ENCODE data around the gene EYA3.
A peak's percentile ranks its signal among the peaks of the same experiment; 100 is the strongest.

EYA3 gene

DNA sequence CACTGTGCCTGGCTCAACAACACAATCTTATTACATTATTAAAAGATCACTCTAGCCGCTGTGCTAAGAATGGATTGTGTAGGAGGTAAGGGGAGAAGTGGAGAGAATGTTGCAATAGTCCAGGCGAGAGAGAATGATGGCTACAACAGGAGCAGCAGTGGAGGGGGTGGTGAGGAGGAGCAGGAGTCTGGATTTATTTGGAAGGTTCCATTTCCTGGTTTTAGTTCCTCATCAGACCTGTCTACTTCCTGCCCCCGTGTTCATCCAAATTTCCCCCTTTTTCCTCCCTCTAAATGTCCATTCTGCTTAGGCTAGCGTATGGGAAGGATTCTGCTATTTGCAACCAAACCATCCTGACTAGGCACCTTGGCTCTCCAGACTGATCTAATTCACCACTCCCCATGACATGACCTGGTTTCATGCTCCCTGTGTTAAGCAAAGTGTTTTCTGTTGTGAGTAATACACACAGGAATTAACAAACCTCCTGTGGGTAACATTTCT, 35.1 kb upstream of the EYA3 start:
- H4K91ac ChIP-seq (ENCODE audit: low read depth, low read length), result no peak overlapping the region
- no peak overlapping the region for H3K14ac ChIP-seq (ENCODE audit: low read length)
- no peak overlapping the region for H2AK5ac ChIP-seq (ENCODE audit: low read length)
- no peak overlapping the region for H3K4me3 ChIP-seq (ENCODE audit: low read depth, low read length)
- H4K12ac ChIP-seq (ENCODE audit: low read depth, low read length), result no peak overlapping the region
- no peak overlapping the region for H2BK120ac ChIP-seq (ENCODE audit: insufficient read depth, low read length, poor library complexity)
- peak; percentile 74 to 89 for DNase-seq
- no peak overlapping the region for H2BK12ac ChIP-seq (ENCODE audit: low read length)
- H3K27ac ChIP-seq (ENCODE audit: low read depth, low read length), result no peak overlapping the region
- no peak overlapping the region for H3K4ac ChIP-seq (ENCODE audit: low read depth, low read length)
- H4K8ac ChIP-seq (ENCODE audit: low read depth, low read length), result no peak overlapping the region
- H2AFZ ChIP-seq (ENCODE audit: insufficient read depth, low read length, poor library complexity), result no peak overlapping the region
- H3K27me3 ChIP-seq (ENCODE audit: insufficient read depth, low read length), result no peaks in the 10 kb centered on the region
- no peak overlapping the region for H3K18ac ChIP-seq (ENCODE audit: low read length)
- no peaks in the 10 kb centered on the region for H3K36me3 ChIP-seq (ENCODE audit: control insufficient read depth in 1 of 2, insufficient read depth in 2 of 2, low read length in 2 of 2)
- no peaks in the 10 kb centered on the region for H3K79me2 ChIP-seq (ENCODE audit: control insufficient read depth, insufficient read depth, low read length, poor library complexity)
- H2BK5ac ChIP-seq (ENCODE audit: low read depth, low read length, poor library complexity), result no peak overlapping the region
- H3K9ac ChIP-seq (ENCODE audit: low read length), result no peak overlapping the region
- no peaks in the 10 kb centered on the region for H3K79me1 ChIP-seq (ENCODE audit: low read length)
- H3K4me2 ChIP-seq (ENCODE audit: low read length), result no peak overlapping the region
- H3K9me3 ChIP-seq (ENCODE audit: insufficient read depth, low read depth, low read length), result no peaks in the 10 kb centered on the region
- H3K23ac ChIP-seq (ENCODE audit: low read length), result no peak overlapping the region
- H3K4me1 ChIP-seq (ENCODE audit: control insufficient read depth in 1 of 2, insufficient read depth in 2 of 2, low read length in 2 of 2), result no peaks in the 10 kb centered on the region
- WGBS (ENCODE audit: extremely low coverage, insufficient coverage, insufficient read length), result no CpG with 5 or more reads among the region's 4 CpGs

GRCh38 chr1:28122183-28122582, 33.8 kb upstream of the EYA3 start:
- Histone ChIP-seq H3K23ac (ENCODE audit: low read length) (no peak overlapping the region), H3K79me2 (ENCODE audit: control insufficient read depth, insufficient read depth, low read length, poor library complexity) (no peaks in the 10 kb centered on the region), H4K91ac (ENCODE audit: low read depth, low read length) (no peak overlapping the region), H3K4me3 (ENCODE audit: low read depth, low read length) (no peak overlapping the region), H3K4ac (ENCODE audit: low read depth, low read length) (no peak overlapping the region), H2BK5ac (ENCODE audit: low read depth, low read length, poor library complexity) (no peak overlapping the region), H3K79me1 (ENCODE audit: low read length) (no peaks in the 10 kb centered on the region), H3K9ac (ENCODE audit: low read length) (no peak overlapping the region), H3K18ac (ENCODE audit: low read length) (no peak overlapping the region), H4K8ac (ENCODE audit: low read depth, low read length) (no peak overlapping the region), H3K14ac (ENCODE audit: low read length) (no peak overlapping the region), H3K4me1 (ENCODE audit: control insufficient read depth in 1 of 2, insufficient read depth in 2 of 2, low read length in 2 of 2) (no peaks in the 10 kb centered on the region), H3K9me3 (ENCODE audit: insufficient read depth, low read depth, low read length) (no peaks in the 10 kb centered on the region), H3K27me3 (ENCODE audit: insufficient read depth, low read length) (no peaks in the 10 kb centered on the region), H3K36me3 (ENCODE audit: control insufficient read depth in 1 of 2, insufficient read depth in 2 of 2, low read length in 2 of 2) (no peaks in the 10 kb centered on the region), H2AFZ (ENCODE audit: insufficient read depth, low read length, poor library complexity) (no peak overlapping the region), H4K12ac (ENCODE audit: low read depth, low read length) (no peak overlapping the region), H3K4me2 (ENCODE audit: low read length) (no peak overlapping the region), H2AK5ac (ENCODE audit: low read length) (no peak overlapping the region), H3K27ac (ENCODE audit: low read depth, low read length) (no peak overlapping the region), H2BK120ac (ENCODE audit: insufficient read depth, low read length, poor library complexity) (no peak overlapping the region), H2BK12ac (ENCODE audit: low read length) (no peak overlapping the region)
- peak; percentile 51 to 79 for DNase-seq
- no CpG with 5 or more reads among the region's 3 CpGs for WGBS (ENCODE audit: extremely low coverage, insufficient coverage, insufficient read length)

- no peaks in the 10 kb centered on the region for H3K27me3 ChIP-seq (ENCODE audit: insufficient read depth, low read length)
- no peak overlapping the region for H3K18ac ChIP-seq (ENCODE audit: low read length)
- no peak overlapping the region for H3K23ac ChIP-seq (ENCODE audit: low read length)
- H3K9ac ChIP-seq (ENCODE audit: low read length), result no peak overlapping the region
- H3K4ac ChIP-seq (ENCODE audit: low read depth, low read length), result no peak overlapping the region
- no peaks in the 10 kb centered on the region for H3K36me3 ChIP-seq (ENCODE audit: control insufficient read depth in 1 of 2, insufficient read depth in 2 of 2, low read length in 2 of 2)
- no peaks in the 10 kb centered on the region for H3K79me1 ChIP-seq (ENCODE audit: low read length)
- H4K8ac ChIP-seq (ENCODE audit: low read depth, low read length), result no peak overlapping the region
- H2AFZ ChIP-seq (ENCODE audit: insufficient read depth, low read length, poor library complexity), result no peak overlapping the region
- no peak overlapping the region for H3K4me2 ChIP-seq (ENCODE audit: low read length)
- no peak overlapping the region for H2AK5ac ChIP-seq (ENCODE audit: low read length)
- no peaks in the 10 kb centered on the region for H3K79me2 ChIP-seq (ENCODE audit: control insufficient read depth, insufficient read depth, low read length, poor library complexity)
- no peaks in the 10 kb centered on the region for H3K4me1 ChIP-seq (ENCODE audit: control insufficient read depth in 1 of 2, insufficient read depth in 2 of 2, low read length in 2 of 2)
- no peak overlapping the region for H3K27ac ChIP-seq (ENCODE audit: low read depth, low read length)
- H3K4me3 ChIP-seq (ENCODE audit: low read depth, low read length), result no peak overlapping the region
- H2BK5ac ChIP-seq (ENCODE audit: low read depth, low read length, poor library complexity), result no peak overlapping the region
- H4K91ac ChIP-seq (ENCODE audit: low read depth, low read length), result no peak overlapping the region
- no peak overlapping the region for H2BK12ac ChIP-seq (ENCODE audit: low read length)
- H3K14ac ChIP-seq (ENCODE audit: low read length), result no peak overlapping the region
- H3K9me3 ChIP-seq (ENCODE audit: insufficient read depth, low read depth, low read length), result no peaks in the 10 kb centered on the region
- DNase-seq, result peak; percentile 82 to 85
- no peak overlapping the region for H4K12ac ChIP-seq (ENCODE audit: low read depth, low read length)
- no CpG with 5 or more reads among the region's 8 CpGs for WGBS (ENCODE audit: extremely low coverage, insufficient coverage, insufficient read length)
- H2BK120ac ChIP-seq (ENCODE audit: insufficient read depth, low read length, poor library complexity), result no peak overlapping the region
Observed at GRCh38 chr1:28119556-28119955, 31.1 kb upstream of the EYA3 start.

DNA sequence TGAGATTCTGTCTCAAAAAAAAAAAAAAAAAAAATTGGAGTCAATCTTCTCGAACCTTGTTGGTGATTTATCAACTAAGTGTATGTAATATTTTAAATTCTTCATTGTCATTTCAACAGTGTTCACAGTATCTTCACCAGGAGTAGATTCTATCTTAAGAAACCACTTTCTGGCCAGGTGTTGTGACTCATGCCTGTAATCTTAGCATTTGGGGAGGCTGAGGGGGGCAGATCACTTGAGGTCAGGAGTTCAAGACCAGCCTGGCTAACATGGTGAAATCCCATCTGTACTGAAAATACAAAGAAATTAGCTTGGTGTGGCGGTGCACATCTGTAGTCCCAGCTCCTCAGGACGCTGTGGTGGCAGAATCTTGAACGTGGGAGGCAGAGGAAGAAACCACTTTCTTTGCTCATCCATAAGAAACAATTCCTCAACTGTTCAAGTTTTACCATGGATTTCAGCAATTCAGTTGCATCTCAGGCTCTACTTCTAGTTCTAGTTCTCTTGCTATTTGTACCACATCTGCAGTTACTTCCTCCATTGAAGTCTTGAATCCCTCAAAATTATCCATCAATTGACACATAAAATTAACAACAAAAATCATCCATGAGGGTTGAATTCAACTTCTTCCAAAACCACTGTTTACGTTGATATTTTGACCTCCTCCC, 30.4 kb upstream of the EYA3 start:
- H4K8ac ChIP-seq (ENCODE audit: low read depth, low read length), result no peak overlapping the region
- no peak overlapping the region for H3K23ac ChIP-seq (ENCODE audit: low read length)
- no peaks in the 10 kb centered on the region for H3K27me3 ChIP-seq (ENCODE audit: insufficient read depth, low read length)
- no CpG with 5 or more reads among the region's 5 CpGs for WGBS (ENCODE audit: extremely low coverage, insufficient coverage, insufficient read length)
- no peak overlapping the region for H2AFZ ChIP-seq (ENCODE audit: insufficient read depth, low read length, poor library complexity)
- no peak overlapping the region for H2AK5ac ChIP-seq (ENCODE audit: low read length)
- H2BK12ac ChIP-seq (ENCODE audit: low read length), result no peak overlapping the region
- H3K36me3 ChIP-seq (ENCODE audit: control insufficient read depth in 1 of 2, insufficient read depth in 2 of 2, low read length in 2 of 2), result no peaks in the 10 kb centered on the region
- H3K9me3 ChIP-seq (ENCODE audit: insufficient read depth, low read depth, low read length), result no peaks in the 10 kb centered on the region
- H3K18ac ChIP-seq (ENCODE audit: low read length), result no peak overlapping the region
- H2BK120ac ChIP-seq (ENCODE audit: insufficient read depth, low read length, poor library complexity), result no peak overlapping the region
- no peak overlapping the region for H3K9ac ChIP-seq (ENCODE audit: low read length)
- no peak overlapping the region for H3K14ac ChIP-seq (ENCODE audit: low read length)
- H3K27ac ChIP-seq (ENCODE audit: low read depth, low read length), result no peak overlapping the region
- no peaks in the 10 kb centered on the region for H3K4me1 ChIP-seq (ENCODE audit: control insufficient read depth in 1 of 2, insufficient read depth in 2 of 2, low read length in 2 of 2)
- no peaks in the 10 kb centered on the region for H3K79me1 ChIP-seq (ENCODE audit: low read length)
- peak; percentile 50 to 84 for DNase-seq
- no peaks in the 10 kb centered on the region for H3K79me2 ChIP-seq (ENCODE audit: control insufficient read depth, insufficient read depth, low read length, poor library complexity)
- no peak overlapping the region for H4K91ac ChIP-seq (ENCODE audit: low read depth, low read length)
- no peak overlapping the region for H4K12ac ChIP-seq (ENCODE audit: low read depth, low read length)
- no peak overlapping the region for H2BK5ac ChIP-seq (ENCODE audit: low read depth, low read length, poor library complexity)
- H3K4me2 ChIP-seq (ENCODE audit: low read length), result no peak overlapping the region
- no peak overlapping the region for H3K4ac ChIP-seq (ENCODE audit: low read depth, low read length)
- H3K4me3 ChIP-seq (ENCODE audit: low read depth, low read length), result no peak overlapping the region

Data from trophoblast cell (in vitro differentiated cells and primary cell).